K562 (cell line): ENCODE data around the gene CDCP1. TPM values are rescaled to one million over a fixed set of nuclear protein-coding genes. Genes with fewer than 3 reads are reported as not detected.

Experiments
- ARID2 ChIP-seq: fragments of 450-650 bp; IDR thresholded peaks from 2 replicates; pipeline ENCODE4 v1.6.1; 2017; ENCODE audit warnings: antibody characterized with exemption, mild to moderate bottlenecking
- ATF6 ChIP-seq: sonication (generic); formaldehyde crosslinking; IDR thresholded peaks from 2 replicates; pipeline ENCODE4 v1.4.0; 2020; ENCODE audit warnings: mild to moderate bottlenecking, missing genetic modification reagents
- CREB1 ChIP-seq, 2 experiments: sonication (generic) in 1 of 2; formaldehyde crosslinking in 1 of 2; IDR thresholded peaks; 2 replicates each; pipeline versions ENCODE4 v1.6.1 to v1.8.0; 2012 to 2022; ENCODE audit warnings: inconsistent platforms in 1 of 2, mild to moderate bottlenecking in 1 of 2, missing genetic modification reagents in 1 of 2, moderate library complexity in 1 of 2
- EHMT2 ChIP-seq: fragments of 450-650 bp; IDR thresholded peaks from 2 replicates; pipeline ENCODE4 v1.6.1; 2018; ENCODE audit warnings: antibody characterized with exemption
- ETS2 ChIP-seq: IDR thresholded peaks from 2 replicates; pipeline ENCODE4 v1.6.1; 2016; ENCODE audit warnings: borderline replicate concordance, missing genetic modification characterization, mild to moderate bottlenecking, moderate library complexity, missing compliant biosample characterization; ENCODE audit not compliant: poor library complexity, severe bottlenecking
- LEF1 ChIP-seq: fragments of 450-650 bp; IDR thresholded peaks from 2 replicates; pipeline ENCODE4 v1.6.1; 2016; ENCODE audit warnings: mild to moderate bottlenecking
- PYGO2 ChIP-seq: fragments of 450-650 bp; IDR thresholded peaks from 2 replicates; pipeline ENCODE4 v1.6.1; 2016; ENCODE audit warnings: mild to moderate bottlenecking, missing genetic modification characterization, moderate library complexity, missing compliant biosample characterization
- TAF1 ChIP-seq: IDR thresholded peaks from 2 replicates; pipeline ENCODE4 v1.6.1; 2011; ENCODE audit warnings: mild to moderate bottlenecking, low read length, moderate library complexity; ENCODE audit not compliant: insufficient read depth, control insufficient read depth, severe bottlenecking; ENCODE audit errors: extremely low read depth
- TRIM24 ChIP-seq, 2 experiments: fragments of 450-650 bp; IDR thresholded peaks; 2 replicates each; pipeline ENCODE4 v1.6.1; 2016
- TRIM25 ChIP-seq: fragments of 450-650 bp; IDR thresholded peaks from 2 replicates; pipeline ENCODE4 v1.7.0; 2016; ENCODE audit warnings: borderline replicate concordance
- ZNF184 ChIP-seq: sonication (generic); formaldehyde crosslinking; IDR thresholded peaks from 2 replicates; pipeline ENCODE4 v1.5.0; 2020; ENCODE audit warnings: missing genetic modification reagents
- ZNF224 ChIP-seq: sonication (generic); formaldehyde crosslinking; IDR thresholded peaks from 2 replicates; pipeline ENCODE4 v1.8.0; 2022; ENCODE audit warnings: mild to moderate bottlenecking, missing genetic modification reagents
- ZNF449 ChIP-seq: fragments of 250-450 bp; sonication (Bioruptor Pico); IDR thresholded peaks from 2 replicates; pipeline ENCODE4 v1.8.0; 2022; ENCODE audit warnings: moderate library complexity, mild to moderate bottlenecking, inconsistent platforms
- ZNF583 ChIP-seq: fragments of 250-450 bp; sonication (Bioruptor Pico); IDR thresholded peaks from 2 replicates; pipeline ENCODE4 v1.4.0; 2020
- ZNF589 ChIP-seq: fragments of 200-800 bp; sonication (Bioruptor generic); IDR thresholded peaks from 2 replicates; pipeline ENCODE4 v1.6.1; 2016; ENCODE audit warnings: low read depth, missing genetic modification characterization, missing compliant biosample characterization
- ZNF699 ChIP-seq: fragments of 250-450 bp; sonication (Bioruptor Pico); IDR thresholded peaks from 2 replicates; pipeline ENCODE4 v1.8.0; 2021; ENCODE audit warnings: mild to moderate bottlenecking, moderate library complexity; ENCODE audit not compliant: insufficient replicate concordance
- ZNF780A ChIP-seq: fragments of 250-450 bp; sonication (Bioruptor Pico); IDR thresholded peaks from 2 replicates; pipeline ENCODE4 v1.5.0; 2021; ENCODE audit warnings: mild to moderate bottlenecking
- ZNF785 ChIP-seq: fragments of 250-450 bp; sonication (Bioruptor Pico); IDR thresholded peaks from 2 replicates; pipeline ENCODE4 v1.4.0; 2020; ENCODE audit warnings: mild to moderate bottlenecking
- polyA plus RNA-seq, 8 experiments: library from polyadenylated mRNA; depleted of rRNA in 4 of 8; stranded (reverse) in 5 of 8; unstranded in 3 of 8; fragments of >200 nt; fragmentation: Nextera tagmentation in 2 of 8; fragmentation: Illumina TruSeq in 1 of 8; extraction: Ambion mirVana in 2 of 8; extraction: Trizol in 1 of 8; gene quantifications; 2 replicates each; pipeline versions ENCODE4 v1.2.1 to v1.2.3, GENCODE V29; 2011 to 2014; ENCODE audit warnings: inconsistent platforms in 1 of 8, missing spikeins in 1 of 8
- total RNA-seq, 7 experiments: library from RNA; depleted of rRNA in 6 of 7; stranded (reverse); fragments of >200 nt in 6 of 7; fragmentation: Illumina TruSeq in 2 of 7; extraction: Trizol in 2 of 7; gene quantifications; 2 replicates each; pipeline versions ENCODE4 v1.2.1 to v1.2.3, GENCODE V29; 2011 to 2021; ENCODE audit warnings: low replicate concordance in 1 of 7
- TF ChIP-seq, protein P1 (sequence below): sonication (generic); formaldehyde crosslinking; IDR thresholded peaks from 2 replicates; pipeline ENCODE4 v1.8.1; 2023; ENCODE audit warnings: mild to moderate bottlenecking, missing genetic modification reagents

The CDCP1 gene
- total and polyA plus RNA-seq, 9 of the 15 experiments (the other 6 are each of a cell fraction or from before 2014, with no cell fraction given), result 3.9 to 16.4 (median 5.2) TPM

GRCh38 chr3:45127130-45127822 is 18.9 kb downstream of the CDCP1 start (continued):
- TF ChIP-seq TRIM25 (no peak), TAF1 (no peak), ZNF184 (no peak), ZNF224 (CRISPR knock-in tag) (no peak), LEF1 (no peak), ZNF780A (CRISPR knock-in tag) (no peak), ZNF785 (CRISPR knock-in tag) (no peak), EHMT2 (no peak), ZNF699 (CRISPR knock-in tag) (no peak), ETS2 (tag) (no peak), ZNF583 (CRISPR knock-in tag) (no peak), CREB1 (IDR thresholded peaks at IDR 0.05) (no peak), CREB1 (CRISPR knock-in tag; IDR thresholded peaks at IDR 0.05) (no peak), ARID2 (no peak), ZNF589 (CRISPR knock-in tag) (peak; percentile 42; the same call in 1 of the 2 replicates), PYGO2 (no peak), TRIM24 (IDR thresholded peaks at IDR 0.05) (no peak), ZNF449 (CRISPR knock-in tag) (no peak), ATF6 (no peak)
- TF ChIP-seq, protein P1, sequence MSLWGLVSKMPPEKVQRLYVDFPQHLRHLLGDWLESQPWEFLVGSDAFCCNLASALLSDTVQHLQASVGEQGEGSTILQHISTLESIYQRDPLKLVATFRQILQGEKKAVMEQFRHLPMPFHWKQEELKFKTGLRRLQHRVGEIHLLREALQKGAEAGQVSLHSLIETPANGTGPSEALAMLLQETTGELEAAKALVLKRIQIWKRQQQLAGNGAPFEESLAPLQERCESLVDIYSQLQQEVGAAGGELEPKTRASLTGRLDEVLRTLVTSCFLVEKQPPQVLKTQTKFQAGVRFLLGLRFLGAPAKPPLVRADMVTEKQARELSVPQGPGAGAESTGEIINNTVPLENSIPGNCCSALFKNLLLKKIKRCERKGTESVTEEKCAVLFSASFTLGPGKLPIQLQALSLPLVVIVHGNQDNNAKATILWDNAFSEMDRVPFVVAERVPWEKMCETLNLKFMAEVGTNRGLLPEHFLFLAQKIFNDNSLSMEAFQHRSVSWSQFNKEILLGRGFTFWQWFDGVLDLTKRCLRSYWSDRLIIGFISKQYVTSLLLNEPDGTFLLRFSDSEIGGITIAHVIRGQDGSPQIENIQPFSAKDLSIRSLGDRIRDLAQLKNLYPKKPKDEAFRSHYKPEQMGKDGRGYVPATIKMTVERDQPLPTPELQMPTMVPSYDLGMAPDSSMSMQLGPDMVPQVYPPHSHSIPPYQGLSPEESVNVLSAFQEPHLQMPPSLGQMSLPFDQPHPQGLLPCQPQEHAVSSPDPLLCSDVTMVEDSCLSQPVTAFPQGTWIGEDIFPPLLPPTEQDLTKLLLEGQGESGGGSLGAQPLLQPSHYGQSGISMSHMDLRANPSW (CRISPR knock-in tag), result peak; percentile 40; the same call in 1 of the 2 replicates
